Cardiac muscle cell (in vitro differentiated cells and primary cell): ENCODE data around the gene CCSER1. TPM values are rescaled to one million over a fixed set of nuclear protein-coding genes. Genes with fewer than 3 reads are reported as not detected.
"Not testable (repeated sequence)": the region's sequence is repeated elsewhere in the genome, so short reads cannot be mapped to it uniquely, and the experiment has no call there.

Experiments used
- DNase-seq, 2 donors: peaks; one replicate each; pipeline versions ENCODE4 v3.0.0 to v3.0.0-alpha.2; 2010 to 2017; ENCODE audit warnings: low read depth in 1 of 2, low spot score in 1 of 2
- H3K27ac ChIP-seq: fragments of 200-600 bp; sonication (generic); 2 replicates; pipeline ENCODE4 v1.5.1; 2016
- H3K27me3 ChIP-seq: fragments of 200-600 bp; sonication (generic); 2 replicates; pipeline ENCODE4 v1.6.0; 2016; ENCODE audit warnings: control low read depth
- H3K36me3 ChIP-seq: fragments of 200-600 bp; sonication (generic); 2 replicates; pipeline ENCODE4 v1.5.1; 2016; ENCODE audit warnings: control low read depth
- H3K4me1 ChIP-seq: fragments of 200-600 bp; sonication (generic); 2 replicates; pipeline ENCODE4 v1.8.1; 2017; ENCODE audit warnings: low read depth, mild to moderate bottlenecking, mixed run types
- H3K4me3 ChIP-seq: fragments of 200-600 bp; sonication (generic); 2 replicates; pipeline ENCODE4 v1.5.1; 2016; ENCODE audit warnings: mild to moderate bottlenecking
- H3K9me3 ChIP-seq: fragments of 200-600 bp; sonication (generic); 2 replicates; pipeline ENCODE4 v1.5.1; 2017; ENCODE audit warnings: low read depth, mild to moderate bottlenecking, control low read depth
- polyA plus RNA-seq: library from polyadenylated mRNA; unstranded; fragments of >200 nt; fragmentation: Nextera tagmentation; extraction: Ambion mirVana; gene quantifications from 2 replicates; pipeline ENCODE4 v1.2.1, GENCODE V29; 2016
- total RNA-seq: library from RNA; depleted of rRNA; stranded (reverse); fragments of >200 nt; gene quantifications from 2 replicates; pipeline ENCODE4 v1.2.3, GENCODE V29; 2016
- TF ChIP-seq, protein P1 (sequence below): IDR thresholded peaks from 2 replicates; pipeline ENCODE4 v1.5.1; 2012; ENCODE audit warnings: low read depth, mild to moderate bottlenecking, low read length

The CCSER1 gene
- total and polyA plus RNA-seq, 2 experiments from 2014 or later, result 0.77 to 3.6 TPM

DNA sequence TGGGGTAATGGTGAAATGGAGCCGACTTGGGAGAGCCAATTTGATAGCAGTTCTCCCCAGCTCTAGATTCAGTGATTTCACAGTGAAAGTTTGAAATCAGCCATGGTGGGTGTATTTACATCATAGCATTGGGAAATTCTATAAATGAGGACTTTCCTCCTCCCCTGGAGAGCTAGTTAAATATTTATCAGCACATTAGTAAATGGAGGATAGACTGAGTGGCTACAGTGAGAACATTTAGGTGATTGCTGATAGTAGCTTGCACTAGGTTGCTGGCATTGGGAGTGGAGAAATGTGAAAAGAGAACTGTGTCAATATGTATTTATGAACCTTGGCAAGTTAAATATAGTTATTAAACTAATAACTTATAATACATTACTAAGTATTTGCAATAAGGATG, 347.3 kb downstream of the CCSER1 start:
- Histone ChIP-seq H3K27me3 (no peaks in the 10 kb centered on the region), H3K9me3 (no peaks in the 10 kb centered on the region), H3K4me3 (no peak overlapping the region), H3K4me1 (no peaks in the 10 kb centered on the region), H3K36me3 (no peaks in the 10 kb centered on the region), H3K27ac (no peak overlapping the region)
- DNase-seq, result no peak
- TF ChIP-seq, protein P1, sequence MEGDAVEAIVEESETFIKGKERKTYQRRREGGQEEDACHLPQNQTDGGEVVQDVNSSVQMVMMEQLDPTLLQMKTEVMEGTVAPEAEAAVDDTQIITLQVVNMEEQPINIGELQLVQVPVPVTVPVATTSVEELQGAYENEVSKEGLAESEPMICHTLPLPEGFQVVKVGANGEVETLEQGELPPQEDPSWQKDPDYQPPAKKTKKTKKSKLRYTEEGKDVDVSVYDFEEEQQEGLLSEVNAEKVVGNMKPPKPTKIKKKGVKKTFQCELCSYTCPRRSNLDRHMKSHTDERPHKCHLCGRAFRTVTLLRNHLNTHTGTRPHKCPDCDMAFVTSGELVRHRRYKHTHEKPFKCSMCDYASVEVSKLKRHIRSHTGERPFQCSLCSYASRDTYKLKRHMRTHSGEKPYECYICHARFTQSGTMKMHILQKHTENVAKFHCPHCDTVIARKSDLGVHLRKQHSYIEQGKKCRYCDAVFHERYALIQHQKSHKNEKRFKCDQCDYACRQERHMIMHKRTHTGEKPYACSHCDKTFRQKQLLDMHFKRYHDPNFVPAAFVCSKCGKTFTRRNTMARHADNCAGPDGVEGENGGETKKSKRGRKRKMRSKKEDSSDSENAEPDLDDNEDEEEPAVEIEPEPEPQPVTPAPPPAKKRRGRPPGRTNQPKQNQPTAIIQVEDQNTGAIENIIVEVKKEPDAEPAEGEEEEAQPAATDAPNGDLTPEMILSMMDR, result no peak

- Histone ChIP-seq H3K9me3 (no peaks in the 10 kb centered on the region), H3K36me3 (no peaks in the 10 kb centered on the region), H3K27ac (no peak overlapping the region), H3K4me1 (no peaks in the 10 kb centered on the region), H3K27me3 (no peaks in the 10 kb centered on the region), H3K4me3 (no peak overlapping the region)
- DNase-seq, result no peak
- TF ChIP-seq, protein P1, result no peak
These were observed 348.8 kb downstream of the CCSER1 start for GRCh38 chr4:90476019-90476418.

- Histone ChIP-seq H3K27ac (no peak overlapping the region), H3K4me1 (no peaks in the 10 kb centered on the region)
- TF ChIP-seq, protein P1, result no peak
These were observed 349.4 kb downstream of the CCSER1 start for GRCh38 chr4:90476586-90476985.

DNA sequence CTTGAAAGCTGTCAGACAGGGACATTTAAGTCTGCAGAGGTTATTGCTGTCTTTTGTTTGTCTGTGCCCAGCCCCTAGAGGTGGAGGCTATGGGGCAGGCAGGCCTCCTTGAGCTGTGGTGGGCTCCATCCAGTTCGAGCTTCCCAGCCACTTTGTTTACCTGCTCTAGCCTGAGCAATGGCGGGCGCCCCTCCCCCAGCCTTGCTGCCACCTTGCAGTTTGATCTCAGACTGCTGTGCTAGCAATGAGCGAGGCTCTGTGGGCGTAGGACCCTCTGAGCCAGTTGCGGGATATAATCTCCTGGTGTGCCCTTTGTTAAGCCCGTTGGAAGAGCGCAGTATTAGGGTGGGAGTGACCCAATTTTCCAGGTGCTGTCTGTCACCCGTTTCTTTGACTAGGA, 357.7 kb downstream of the CCSER1 start:
- H3K4me1 ChIP-seq, H3K27me3 ChIP-seq, DNase-seq, H3K27ac ChIP-seq, H3K36me3 ChIP-seq, H3K4me3 ChIP-seq, H3K9me3 ChIP-seq: not testable (repeated sequence)

More at GRCh38 chr4:90476586-90476985, 349.4 kb downstream of the CCSER1 start:
- DNase-seq, result no peak
- no peaks in the 10 kb centered on the region for H3K36me3 ChIP-seq
- H3K9me3 ChIP-seq, result no peaks in the 10 kb centered on the region
- no peaks in the 10 kb centered on the region for H3K27me3 ChIP-seq
- no peak overlapping the region for H3K4me3 ChIP-seq

DNA sequence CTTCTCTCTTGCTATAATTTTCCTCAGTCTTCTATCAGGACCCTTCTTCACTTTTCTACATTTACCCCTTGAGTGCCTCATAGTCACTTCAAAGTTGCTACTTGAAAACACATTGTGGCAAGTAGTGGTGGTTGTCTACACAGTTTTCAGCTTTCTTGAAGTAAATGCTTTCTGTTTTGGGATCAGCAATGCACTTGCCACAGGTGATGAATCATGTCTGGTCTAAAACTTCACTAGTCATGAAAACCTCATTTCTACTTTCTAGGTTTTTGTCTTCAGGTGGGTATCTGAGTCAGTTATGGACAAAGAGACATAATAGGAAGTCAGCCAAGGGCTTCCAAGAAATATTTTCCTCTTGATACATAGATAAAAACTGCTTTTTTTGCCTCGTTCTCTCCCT, 359.2 kb downstream of the CCSER1 start:
- TF ChIP-seq, protein P1, result no peak
- H3K4me1 ChIP-seq, result no peaks in the 10 kb centered on the region
- H3K27me3 ChIP-seq, result no peaks in the 10 kb centered on the region
- no peak overlapping the region for H3K27ac ChIP-seq
- DNase-seq, result no peak
- H3K9me3 ChIP-seq, result no peaks in the 10 kb centered on the region
- no peak overlapping the region for H3K4me3 ChIP-seq
- no peaks in the 10 kb centered on the region for H3K36me3 ChIP-seq

- no peak overlapping the region for H3K27ac ChIP-seq
- no peaks in the 10 kb centered on the region for H3K36me3 ChIP-seq
- DNase-seq, result no peak
- TF ChIP-seq, protein P1, result no peak
- no peaks in the 10 kb centered on the region for H3K4me1 ChIP-seq
- no peaks in the 10 kb centered on the region for H3K9me3 ChIP-seq
- H3K27me3 ChIP-seq, result no peaks in the 10 kb centered on the region
- H3K4me3 ChIP-seq, result no peak overlapping the region
These were observed 368.0 kb downstream of the CCSER1 start for GRCh38 chr4:90495211-90495610.
